WTC11 (cell line): Measurements from ENCODE around the gene ULK4. TPM values are rescaled to one million over a fixed set of nuclear protein-coding genes. Genes with fewer than 3 reads are reported as not detected.
"Not testable (repeated sequence)": the region's sequence is repeated elsewhere in the genome, so short reads cannot be mapped to it uniquely, and the experiment has no call there.

Experiments used
- ATAC-seq: fragments of 200-7000 bp; cut with Tn5 transposase; 2 replicates; pipeline ENCODE4 v1.10.0; 2021; ENCODE audit warnings: mild to moderate bottlenecking, moderate library complexity
- CTCF ChIA-PET: fragments of 300-600 bp; sonication (Branson Sonifier 250); formaldehyde crosslinking; loops from one replicate; lab custom pipeline; 2021; ENCODE audit warnings: antibody characterized with exemption; lab: Charles Lee
- POLR2A ChIA-PET: fragments of 350-600 bp; sonication (Branson Sonifier 250); formaldehyde crosslinking; loops from one replicate; lab custom pipeline; 2021; ENCODE audit warnings: antibody characterized with exemption; lab: Charles Lee
- DNase-seq: peaks from one replicate; pipeline ENCODE4 v3.0.0; 2021; ENCODE audit warnings: low spot score
- H3K27ac Mint-ChIP-seq: 2 replicates; pipeline ENCODE4 v1.8.0; 2021; ENCODE audit warnings: mixed read lengths
- H3K27me3 Mint-ChIP-seq: 2 replicates; pipeline ENCODE4 v1.8.0; 2021; ENCODE audit warnings: low read depth, mild to moderate bottlenecking, moderate library complexity, mixed read lengths
- H3K36me3 Mint-ChIP-seq: 2 replicates; pipeline ENCODE4 v1.8.0; 2021; ENCODE audit warnings: mixed read lengths
- H3K4me1 Mint-ChIP-seq: 2 replicates; pipeline ENCODE4 v1.8.0; 2022; ENCODE audit warnings: mixed read lengths
- H3K4me3 Mint-ChIP-seq: 2 replicates; pipeline ENCODE4 v1.8.0; 2021; ENCODE audit warnings: mild to moderate bottlenecking, moderate library complexity, mixed read lengths
- H3K9me3 Mint-ChIP-seq: 2 replicates; pipeline ENCODE4 v1.8.0; 2021; ENCODE audit warnings: mixed read lengths
- FOXK1 ChIP-seq: sonication (generic); formaldehyde crosslinking; IDR thresholded peaks from 2 replicates; pipeline ENCODE4 v1.8.0; 2022; ENCODE audit warnings: mild to moderate bottlenecking, moderate library complexity, missing genetic modification reagents
- GABPB1 ChIP-seq: sonication (generic); formaldehyde crosslinking; IDR thresholded peaks from 2 replicates; pipeline ENCODE4 v1.8.1; 2023; ENCODE audit warnings: mild to moderate bottlenecking, missing genetic modification reagents
- KAT7 ChIP-seq: sonication (generic); formaldehyde crosslinking; IDR thresholded peaks from 2 replicates; pipeline ENCODE4 v1.8.1; 2023; ENCODE audit warnings: missing genetic modification reagents, mild to moderate bottlenecking, borderline replicate concordance
- MYBL2 ChIP-seq: sonication (generic); formaldehyde crosslinking; IDR thresholded peaks from 2 replicates; pipeline ENCODE4 v1.8.1; 2023; ENCODE audit warnings: mild to moderate bottlenecking, moderate library complexity, missing genetic modification reagents
- NFATC4 ChIP-seq: fragments of 250-450 bp; sonication (Bioruptor Pico); IDR thresholded peaks from 2 replicates; pipeline ENCODE4 v1.9.0; 2021; ENCODE audit warnings: mild to moderate bottlenecking
- SMAD4 ChIP-seq: sonication (generic); formaldehyde crosslinking; IDR thresholded peaks from 2 replicates; pipeline ENCODE4 v1.8.0; 2022; ENCODE audit warnings: mild to moderate bottlenecking, missing genetic modification reagents
- SP1 ChIP-seq: sonication (generic); formaldehyde crosslinking; conservative IDR thresholded peaks from 2 replicates; pipeline ENCODE4 v1.8.1; 2022; ENCODE audit warnings: missing genetic modification reagents
- STAT6 ChIP-seq: sonication (generic); formaldehyde crosslinking; conservative IDR thresholded peaks from 2 replicates; pipeline ENCODE4 v1.8.1; 2023; ENCODE audit warnings: mild to moderate bottlenecking, low read depth, missing genetic modification reagents, moderate library complexity
- USF2 ChIP-seq: sonication (generic); formaldehyde crosslinking; IDR thresholded peaks from 2 replicates; pipeline ENCODE4 v1.8.1; 2023; ENCODE audit warnings: mild to moderate bottlenecking, missing genetic modification reagents, moderate library complexity
- ZBTB21 ChIP-seq: sonication (generic); formaldehyde crosslinking; IDR thresholded peaks from 2 replicates; pipeline ENCODE4 v1.8.1; 2023; ENCODE audit warnings: mild to moderate bottlenecking, missing genetic modification reagents, borderline replicate concordance
- ZNF138 ChIP-seq: sonication (generic); formaldehyde crosslinking; conservative IDR thresholded peaks from 2 replicates; pipeline ENCODE4 v1.8.1; 2022; ENCODE audit warnings: mild to moderate bottlenecking, moderate library complexity, missing genetic modification reagents
- ZNF532 ChIP-seq: fragments of 250-450 bp; sonication (Bioruptor Pico); IDR thresholded peaks from 2 replicates; pipeline ENCODE4 v1.9.0; 2021; ENCODE audit warnings: mild to moderate bottlenecking, borderline replicate concordance
- ZSCAN18 ChIP-seq: fragments of 250-450 bp; sonication (Bioruptor Pico); IDR thresholded peaks from 2 replicates; pipeline ENCODE4 v2.1.2; 2022; ENCODE audit warnings: mild to moderate bottlenecking, moderate library complexity
- total RNA-seq: library from RNA; stranded (reverse); gene quantifications from 3 replicates; pipeline ENCODE4 v1.2.3, GENCODE V29; 2021
- TF ChIP-seq, protein P1 (sequence below): fragments of 250-450 bp; sonication (Bioruptor Pico); conservative IDR thresholded peaks from 2 replicates; pipeline ENCODE4 v1.9.0; 2021; ENCODE audit warnings: mild to moderate bottlenecking
- TF ChIP-seq, protein P2 (sequence below): sonication (generic); formaldehyde crosslinking; IDR thresholded peaks from 2 replicates; pipeline ENCODE4 v1.8.1; 2023; ENCODE audit warnings: mild to moderate bottlenecking, missing genetic modification reagents, borderline replicate concordance
- TF ChIP-seq, protein P3 (sequence below): fragments of 200-600 bp; IDR thresholded peaks from 2 replicates; pipeline ENCODE4 v1.8.0; 2022; ENCODE audit warnings: antibody characterized with exemption

ULK4 gene
- total RNA-seq, 1 experiment from 2014 or later = 9.2 TPM

- TF ChIP-seq SMAD4 (CRISPR knock-in tag) = no peak
- TF ChIP-seq NFATC4 = no peak
- TF ChIP-seq MYBL2 (CRISPR knock-in tag) = no peak
- TF ChIP-seq, protein P1, sequence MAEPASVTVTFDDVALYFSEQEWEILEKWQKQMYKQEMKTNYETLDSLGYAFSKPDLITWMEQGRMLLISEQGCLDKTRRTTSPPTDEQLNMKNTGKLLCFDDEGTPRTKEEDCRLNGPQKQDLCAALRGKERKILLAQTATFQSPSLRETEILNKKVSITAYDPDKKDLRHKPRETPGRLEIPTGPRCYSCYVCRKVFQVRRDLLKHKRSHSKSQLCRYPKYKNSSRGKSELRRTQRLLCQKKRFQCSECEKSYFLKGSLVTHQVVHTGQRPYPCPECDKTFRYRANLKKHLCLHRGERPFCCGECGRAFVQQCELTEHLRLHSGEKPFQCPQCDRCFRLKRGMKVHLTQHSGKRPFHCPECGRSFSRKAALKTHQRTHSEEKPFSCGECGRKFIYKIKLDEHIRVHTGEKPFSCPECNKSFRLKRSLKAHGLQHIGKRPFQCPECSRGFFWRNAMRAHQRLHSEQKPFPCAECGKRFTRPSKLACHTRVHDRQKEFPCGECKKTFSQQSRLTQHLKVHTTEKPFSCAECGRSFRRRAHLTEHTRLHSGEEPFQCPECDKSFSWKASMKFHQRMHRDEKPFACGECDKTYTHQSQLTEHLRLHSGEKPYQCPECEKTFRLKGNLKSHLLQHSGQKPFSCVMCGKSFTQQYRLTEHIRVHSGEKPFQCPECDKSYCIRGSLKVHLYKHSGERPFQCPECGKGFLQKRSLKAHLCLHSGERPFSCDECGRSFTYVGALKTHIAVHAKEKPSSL = no peak
- no peak for TF ChIP-seq ZSCAN18 (CRISPR knock-in tag)
- TF ChIP-seq USF2 = no peak
- no peak for TF ChIP-seq KAT7 (CRISPR knock-in tag)
These were observed 396.9 kb downstream of the ULK4 start (continued) for GRCh38 chr3:41565003-41565402.

- not testable (repeated sequence) for H3K27ac Mint-ChIP-seq, H3K27me3 Mint-ChIP-seq, H3K9me3 Mint-ChIP-seq
These were observed 405.7 kb downstream of the ULK4 start for GRCh38 chr3:41556245-41556644.

DNA sequence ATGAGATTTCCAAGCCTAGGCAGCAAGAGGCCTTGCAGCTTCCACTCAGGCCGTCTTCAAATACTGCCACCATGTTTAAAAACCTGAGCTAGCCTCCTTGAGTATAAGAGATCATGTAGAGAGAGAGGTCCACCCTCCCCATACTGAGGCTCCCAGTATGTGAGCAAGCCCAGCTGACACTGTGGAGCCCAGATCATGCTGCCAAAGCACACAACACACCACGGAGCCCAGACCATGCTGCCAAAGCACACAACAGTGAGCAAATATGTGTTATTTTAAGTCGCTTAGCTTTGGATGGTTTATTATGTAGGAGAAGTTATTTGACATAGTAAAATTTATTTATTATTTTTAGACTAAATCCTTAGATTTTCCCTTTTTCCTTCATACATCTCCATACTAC, 428.9 kb downstream of the ULK4 start:
- H3K9me3 Mint-ChIP-seq = no peaks in the 10 kb centered on the region
- H3K4me3 Mint-ChIP-seq = no peak overlapping the region
- DNase-seq = no peak
- CTCF ChIA-PET = no interaction called here
- no peaks in the 10 kb centered on the region for H3K36me3 Mint-ChIP-seq
- no peaks in the 10 kb centered on the region for H3K27me3 Mint-ChIP-seq
- ATAC-seq = no peak
- POLR2A ChIA-PET = no interaction called here
- H3K27ac Mint-ChIP-seq = no peak overlapping the region
- peaks cover under 1% of the 10 kb centered on the region; the same call in 1 of the 2 replicates for H3K4me1 Mint-ChIP-seq
- TF ChIP-seq GABPB1 (no peak), FOXK1 (CRISPR knock-in tag) (no peak), STAT6 (no peak), NFATC4 (no peak), ZNF138 (no peak), ZBTB21 (no peak), ZNF532 (CRISPR knock-in tag) (no peak), SP1 (no peak), SMAD4 (CRISPR knock-in tag) (no peak)
- TF ChIP-seq, protein P2, sequence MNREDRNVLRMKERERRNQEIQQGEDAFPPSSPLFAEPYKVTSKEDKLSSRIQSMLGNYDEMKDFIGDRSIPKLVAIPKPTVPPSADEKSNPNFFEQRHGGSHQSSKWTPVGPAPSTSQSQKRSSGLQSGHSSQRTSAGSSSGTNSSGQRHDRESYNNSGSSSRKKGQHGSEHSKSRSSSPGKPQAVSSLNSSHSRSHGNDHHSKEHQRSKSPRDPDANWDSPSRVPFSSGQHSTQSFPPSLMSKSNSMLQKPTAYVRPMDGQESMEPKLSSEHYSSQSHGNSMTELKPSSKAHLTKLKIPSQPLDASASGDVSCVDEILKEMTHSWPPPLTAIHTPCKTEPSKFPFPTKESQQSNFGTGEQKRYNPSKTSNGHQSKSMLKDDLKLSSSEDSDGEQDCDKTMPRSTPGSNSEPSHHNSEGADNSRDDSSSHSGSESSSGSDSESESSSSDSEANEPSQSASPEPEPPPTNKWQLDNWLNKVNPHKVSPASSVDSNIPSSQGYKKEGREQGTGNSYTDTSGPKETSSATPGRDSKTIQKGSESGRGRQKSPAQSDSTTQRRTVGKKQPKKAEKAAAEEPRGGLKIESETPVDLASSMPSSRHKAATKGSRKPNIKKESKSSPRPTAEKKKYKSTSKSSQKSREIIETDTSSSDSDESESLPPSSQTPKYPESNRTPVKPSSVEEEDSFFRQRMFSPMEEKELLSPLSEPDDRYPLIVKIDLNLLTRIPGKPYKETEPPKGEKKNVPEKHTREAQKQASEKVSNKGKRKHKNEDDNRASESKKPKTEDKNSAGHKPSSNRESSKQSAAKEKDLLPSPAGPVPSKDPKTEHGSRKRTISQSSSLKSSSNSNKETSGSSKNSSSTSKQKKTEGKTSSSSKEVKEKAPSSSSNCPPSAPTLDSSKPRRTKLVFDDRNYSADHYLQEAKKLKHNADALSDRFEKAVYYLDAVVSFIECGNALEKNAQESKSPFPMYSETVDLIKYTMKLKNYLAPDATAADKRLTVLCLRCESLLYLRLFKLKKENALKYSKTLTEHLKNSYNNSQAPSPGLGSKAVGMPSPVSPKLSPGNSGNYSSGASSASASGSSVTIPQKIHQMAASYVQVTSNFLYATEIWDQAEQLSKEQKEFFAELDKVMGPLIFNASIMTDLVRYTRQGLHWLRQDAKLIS (CRISPR knock-in tag) = no peak
- TF ChIP-seq, protein P3, sequence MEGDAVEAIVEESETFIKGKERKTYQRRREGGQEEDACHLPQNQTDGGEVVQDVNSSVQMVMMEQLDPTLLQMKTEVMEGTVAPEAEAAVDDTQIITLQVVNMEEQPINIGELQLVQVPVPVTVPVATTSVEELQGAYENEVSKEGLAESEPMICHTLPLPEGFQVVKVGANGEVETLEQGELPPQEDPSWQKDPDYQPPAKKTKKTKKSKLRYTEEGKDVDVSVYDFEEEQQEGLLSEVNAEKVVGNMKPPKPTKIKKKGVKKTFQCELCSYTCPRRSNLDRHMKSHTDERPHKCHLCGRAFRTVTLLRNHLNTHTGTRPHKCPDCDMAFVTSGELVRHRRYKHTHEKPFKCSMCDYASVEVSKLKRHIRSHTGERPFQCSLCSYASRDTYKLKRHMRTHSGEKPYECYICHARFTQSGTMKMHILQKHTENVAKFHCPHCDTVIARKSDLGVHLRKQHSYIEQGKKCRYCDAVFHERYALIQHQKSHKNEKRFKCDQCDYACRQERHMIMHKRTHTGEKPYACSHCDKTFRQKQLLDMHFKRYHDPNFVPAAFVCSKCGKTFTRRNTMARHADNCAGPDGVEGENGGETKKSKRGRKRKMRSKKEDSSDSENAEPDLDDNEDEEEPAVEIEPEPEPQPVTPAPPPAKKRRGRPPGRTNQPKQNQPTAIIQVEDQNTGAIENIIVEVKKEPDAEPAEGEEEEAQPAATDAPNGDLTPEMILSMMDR = no peak

More at GRCh38 chr3:41556245-41556644, 405.7 kb downstream of the ULK4 start:
- CTCF ChIA-PET, H3K4me1 Mint-ChIP-seq, DNase-seq, H3K4me3 Mint-ChIP-seq, H3K36me3 Mint-ChIP-seq, ATAC-seq: not testable (repeated sequence)
- POLR2A ChIA-PET = interaction anchor here (0.7 kb wide), 1 partner anchor 813 kb away, joined by 4 read pairs; no protein-coding TSS in a partner anchor
